CD4-positive, alpha-beta T cell (primary cell): ENCODE data around the gene GINS3. TPM values are rescaled to one million over a fixed set of nuclear protein-coding genes. Genes with fewer than 3 reads are reported as not detected.

Source experiments
- ATAC-seq: fragments of 200-7000 bp; cut with Tn5 transposase; one replicate; pipeline ENCODE4 v1.10.0; 2022; ENCODE audit warnings: mild to moderate bottlenecking; ENCODE audit not compliant: poor library complexity
- CTCF ChIA-PET: fragments of 350-600 bp; sonication (Branson Sonifier 250); formaldehyde crosslinking; loops from one replicate; lab custom pipeline; 2021; ENCODE audit warnings: antibody characterized with exemption, inconsistent platforms; lab: Charles Lee
- POLR2A ChIA-PET: fragments of 350-600 bp; sonication (Branson Sonifier 250); formaldehyde crosslinking; loops from one replicate; lab custom pipeline; 2021; ENCODE audit warnings: antibody characterized with exemption, inconsistent platforms; lab: Charles Lee
- DNase-seq, 14 experiments: peaks; one replicate each; pipeline ENCODE4 v3.0.0-alpha.2; 2013 to 2020; ENCODE audit warnings: mixed read lengths in 2 of 14
- H3K27ac ChIP-seq, 2 donors: one replicate each; pipeline versions ENCODE4 v1.5.1 to v1.7.0; 2013; ENCODE audit warnings: low read length in 2 of 2, low read depth in 1 of 2, mild to moderate bottlenecking in 1 of 2
- H3K27me3 ChIP-seq, 2 experiments: 1 replicate in 1 of 2; 2 replicates in 1 of 2; pipeline versions ENCODE4 v1.6.1 to v1.7.0; 2013; ENCODE audit warnings: low read length in 2 of 2, control low read depth in 1 of 2, mild to moderate bottlenecking in 1 of 2, moderate library complexity in 1 of 2; ENCODE audit not compliant: insufficient read depth in 2 of 2, control insufficient read depth in 1 of 2
- H3K36me3 ChIP-seq: one replicate; pipeline ENCODE4 v1.6.1; 2013; ENCODE audit warnings: low read length, control low read depth; ENCODE audit not compliant: insufficient read depth
- H3K4me1 ChIP-seq: one replicate; pipeline ENCODE4 v1.6.1; 2013; ENCODE audit warnings: low read length, control low read depth; ENCODE audit not compliant: insufficient read depth
- H3K4me3 ChIP-seq: one replicate; pipeline ENCODE4 v1.5.1; 2013; ENCODE audit warnings: mild to moderate bottlenecking, low read length, moderate library complexity
- H3K9me3 ChIP-seq, 2 experiments: 1 replicate in 1 of 2; 2 replicates in 1 of 2; pipeline versions ENCODE4 v1.6.1 to v1.7.0; 2013; ENCODE audit warnings: low read length in 2 of 2, mild to moderate bottlenecking in 2 of 2, control low read depth in 1 of 2, moderate library complexity in 1 of 2; ENCODE audit not compliant: control insufficient read depth in 1 of 2, insufficient read depth in 1 of 2
- H3K27ac Mint-ChIP-seq: one replicate; pipeline ENCODE4 v1.8.0; 2020; ENCODE audit warnings: mixed read lengths
- H3K27me3 Mint-ChIP-seq: one replicate; pipeline ENCODE4 v1.8.0; 2021; ENCODE audit warnings: mixed read lengths
- H3K36me3 Mint-ChIP-seq: one replicate; pipeline ENCODE4 v1.8.0; 2021; ENCODE audit warnings: low read depth, mixed read lengths
- H3K4me1 Mint-ChIP-seq: one replicate; pipeline ENCODE4 v1.8.0; 2021; ENCODE audit warnings: low read depth, mixed read lengths
- H3K4me3 Mint-ChIP-seq: one replicate; pipeline ENCODE4 v1.8.0; 2020; ENCODE audit warnings: mild to moderate bottlenecking, mixed read lengths
- H3K9me3 Mint-ChIP-seq: one replicate; pipeline ENCODE4 v1.8.0; 2020; ENCODE audit warnings: mixed read lengths
- CTCF ChIP-seq: fragments of 200-600 bp; IDR thresholded peaks from one replicate; pipeline ENCODE4 v1.8.0; 2022; ENCODE audit warnings: antibody characterized with exemption, mild to moderate bottlenecking
- intact Hi-C, 2 experiments: fragments of 100-400 bp; cut with DNase I in 1 of 2; cut with micrococcal nuclease in 1 of 2; formaldehyde crosslinking; loops; one replicate each; pipeline versions ENCODE4 v1.15.1 to v1.9.0; 2023 to 2025; cut with DNase I, micrococcal nuclease
- total RNA-seq, 174 experiments: library from RNA in 2 of 174; stranded (reverse) in 2 of 174; gene quantifications; one replicate each; pipeline ENCODE4 v1.2.3 and lab custom pipeline; 2021 to 2026

Gene GINS3
- total RNA-seq, 2 experiments from 2014 or later, result 0.27 to 0.36 TPM

- POLR2A ChIA-PET, result no interaction called here
- Histone ChIP-seq H3K36me3 (no peaks in the 10 kb centered on the region), H3K4me1 (no peaks in the 10 kb centered on the region), H3K27me3 (peaks cover 3 to 8% of the 10 kb centered on the region in 2 experiments), H3K27ac (no peak overlapping the region), H3K4me3 (no peak overlapping the region), H3K9me3 (no peaks in the 10 kb centered on the region)
- Mint-ChIP-seq H3K27ac (no peak overlapping the region), H3K4me3 (no peak overlapping the region), H3K36me3 (no peaks in the 10 kb centered on the region), H3K27me3 (peaks cover 23% of the 10 kb centered on the region), H3K9me3 (no peaks in the 10 kb centered on the region), H3K4me1 (no peaks in the 10 kb centered on the region)
- no peak for TF ChIP-seq CTCF
- ATAC-seq (no peak), DNase-seq (no peak)
- CTCF ChIA-PET, result no interaction called here
- intact Hi-C loops, result no loop called here
Measured at GRCh38 chr16:58384437-58385055, 7.7 kb upstream of the GINS3 start.

GRCh38 chr16:58385218-58385773 lies 7.0 kb upstream of the GINS3 start:
- H3K9me3 Mint-ChIP-seq, result no peaks in the 10 kb centered on the region
- ChIA-PET CTCF (no interaction called here), POLR2A (no interaction called here)
- DNase-seq, result no peak
- no peaks in the 10 kb centered on the region for H3K4me1 ChIP-seq
- peaks cover 16% of the 10 kb centered on the region for H3K27me3 Mint-ChIP-seq
- H3K4me1 Mint-ChIP-seq, result no peaks in the 10 kb centered on the region
- no peaks in the 10 kb centered on the region for H3K36me3 Mint-ChIP-seq
- intact Hi-C loops, result no loop called here
- ATAC-seq, result no peak
- H3K4me3 ChIP-seq, result no peak overlapping the region
- no peaks in the 10 kb centered on the region for H3K9me3 ChIP-seq
- H3K4me3 Mint-ChIP-seq, result no peak overlapping the region
- no peak for TF ChIP-seq CTCF
- no peak overlapping the region for H3K27ac Mint-ChIP-seq
- H3K27me3 ChIP-seq, result peaks cover 3 to 6% of the 10 kb centered on the region in 2 experiments
- no peak overlapping the region for H3K27ac ChIP-seq
- no peaks in the 10 kb centered on the region for H3K36me3 ChIP-seq

- Histone ChIP-seq H3K4me1 (peaks cover 12% of the 10 kb centered on the region), H3K9me3 (no peaks in the 10 kb centered on the region), H3K36me3 (no peaks in the 10 kb centered on the region), H3K4me3 (no peak overlapping the region), H3K27ac (no peak overlapping the region), H3K27me3 (no peaks in the 10 kb centered on the region)
- no peak for TF ChIP-seq CTCF
- Mint-ChIP-seq H3K27ac (no peak overlapping the region), H3K4me1 (peaks cover 17% of the 10 kb centered on the region), H3K4me3 (no peak overlapping the region), H3K9me3 (no peaks in the 10 kb centered on the region), H3K27me3 (peaks cover under 1% of the 10 kb centered on the region), H3K36me3 (peaks cover 7% of the 10 kb centered on the region)
- no peak for ATAC-seq
- no peak for DNase-seq
- intact Hi-C loops, result loop anchor here in 1 of 2 experiments (5.0 kb wide), 5 partner anchors 123 to 257 kb away; partner anchors contain the start of gene CSNK2A2
- ChIA-PET POLR2A (no interaction called here), CTCF (no interaction called here)
Measured at GRCh38 chr16:58389724-58390123, 2.5 kb upstream of the GINS3 start.
